ENCODE results near the gene USP49.
A peak's percentile ranks its signal among the peaks of the same experiment; 100 is the strongest.

USP49 gene

DNA sequence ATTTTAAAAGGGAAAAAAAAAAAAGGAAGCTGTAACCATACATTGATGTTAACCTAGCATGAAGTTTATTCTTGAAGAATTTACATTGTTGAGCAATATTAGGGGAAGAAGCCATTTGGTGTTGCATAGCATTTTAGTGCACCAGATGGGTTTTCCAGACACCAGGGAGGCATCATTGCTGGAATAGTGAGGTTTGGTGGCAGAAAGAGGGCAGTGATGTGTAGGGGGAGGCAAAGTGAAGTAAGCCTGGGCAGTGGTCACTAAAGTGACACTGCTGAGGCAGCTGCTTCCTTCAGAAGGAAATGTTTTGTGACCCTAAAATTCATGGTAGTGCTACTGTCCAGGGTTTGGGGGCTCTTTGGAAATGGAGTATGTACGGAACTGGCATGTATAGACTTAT, 105.1 kb downstream of the USP49 start:
- no peak overlapping the region for H3K4me3 ChIP-seq (replicated peaks; ENCODE audit: insufficient read depth, low read length)
- no peaks in the 10 kb centered on the region for H3K27me3 ChIP-seq (ENCODE audit: insufficient read depth, poor library complexity, severe bottlenecking)
- H3K27ac ChIP-seq (replicated peaks): peak overlapping the region; percentile 85
- TF ChIP-seq POLR2AphosphoS5 (IDR thresholded peaks at IDR 0.05; ENCODE audit: low read depth): peak; percentile 48; the same call in 1 of the 2 replicates
- TF ChIP-seq, protein P1, sequence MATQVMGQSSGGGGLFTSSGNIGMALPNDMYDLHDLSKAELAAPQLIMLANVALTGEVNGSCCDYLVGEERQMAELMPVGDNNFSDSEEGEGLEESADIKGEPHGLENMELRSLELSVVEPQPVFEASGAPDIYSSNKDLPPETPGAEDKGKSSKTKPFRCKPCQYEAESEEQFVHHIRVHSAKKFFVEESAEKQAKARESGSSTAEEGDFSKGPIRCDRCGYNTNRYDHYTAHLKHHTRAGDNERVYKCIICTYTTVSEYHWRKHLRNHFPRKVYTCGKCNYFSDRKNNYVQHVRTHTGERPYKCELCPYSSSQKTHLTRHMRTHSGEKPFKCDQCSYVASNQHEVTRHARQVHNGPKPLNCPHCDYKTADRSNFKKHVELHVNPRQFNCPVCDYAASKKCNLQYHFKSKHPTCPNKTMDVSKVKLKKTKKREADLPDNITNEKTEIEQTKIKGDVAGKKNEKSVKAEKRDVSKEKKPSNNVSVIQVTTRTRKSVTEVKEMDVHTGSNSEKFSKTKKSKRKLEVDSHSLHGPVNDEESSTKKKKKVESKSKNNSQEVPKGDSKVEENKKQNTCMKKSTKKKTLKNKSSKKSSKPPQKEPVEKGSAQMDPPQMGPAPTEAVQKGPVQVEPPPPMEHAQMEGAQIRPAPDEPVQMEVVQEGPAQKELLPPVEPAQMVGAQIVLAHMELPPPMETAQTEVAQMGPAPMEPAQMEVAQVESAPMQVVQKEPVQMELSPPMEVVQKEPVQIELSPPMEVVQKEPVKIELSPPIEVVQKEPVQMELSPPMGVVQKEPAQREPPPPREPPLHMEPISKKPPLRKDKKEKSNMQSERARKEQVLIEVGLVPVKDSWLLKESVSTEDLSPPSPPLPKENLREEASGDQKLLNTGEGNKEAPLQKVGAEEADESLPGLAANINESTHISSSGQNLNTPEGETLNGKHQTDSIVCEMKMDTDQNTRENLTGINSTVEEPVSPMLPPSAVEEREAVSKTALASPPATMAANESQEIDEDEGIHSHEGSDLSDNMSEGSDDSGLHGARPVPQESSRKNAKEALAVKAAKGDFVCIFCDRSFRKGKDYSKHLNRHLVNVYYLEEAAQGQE (IDR thresholded peaks at IDR 0.05; ENCODE audit: insufficient replicate concordance, low read depth): no peak
- DNase-seq (ENCODE audit: low read depth in 1 of 2, low spot score in 1 of 2): peak; percentile 49 to 76

DNA sequence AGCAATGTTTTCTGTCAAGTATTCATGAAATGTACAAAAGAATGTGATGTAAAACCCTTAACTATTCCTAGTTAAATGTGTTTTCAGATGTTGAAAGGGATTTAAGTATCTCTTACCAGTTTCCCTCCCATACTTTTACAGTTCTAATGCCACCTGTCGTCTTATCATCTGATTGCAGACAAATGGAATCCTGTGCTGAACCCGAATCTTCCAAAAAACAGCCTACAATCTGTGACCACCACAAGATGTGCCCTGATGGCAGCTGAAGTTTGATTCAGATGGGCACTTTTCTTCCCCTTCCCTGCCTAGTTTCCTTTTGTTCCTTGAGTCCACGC, 105.8 kb downstream of the USP49 start:
- Histone ChIP-seq H3K4me3 (replicated peaks; ENCODE audit: insufficient read depth, low read length) (no peak overlapping the region; the same call in 1 of the 2 replicates), H3K27me3 (ENCODE audit: insufficient read depth, poor library complexity, severe bottlenecking) (no peaks in the 10 kb centered on the region), H3K27ac (replicated peaks) (peak overlapping the region; percentile 85)
- no peak for DNase-seq (ENCODE audit: low read depth in 1 of 2, low spot score in 1 of 2)
- TF ChIP-seq GABPA (IDR thresholded peaks at IDR 0.05; ENCODE audit: low read depth) (no peak), POLR2AphosphoS5 (IDR thresholded peaks at IDR 0.05; ENCODE audit: low read depth) (no peak), SPI1 (IDR thresholded peaks at IDR 0.05; ENCODE audit: borderline replicate concordance, low read depth) (no peak)
- TF ChIP-seq, protein P2, sequence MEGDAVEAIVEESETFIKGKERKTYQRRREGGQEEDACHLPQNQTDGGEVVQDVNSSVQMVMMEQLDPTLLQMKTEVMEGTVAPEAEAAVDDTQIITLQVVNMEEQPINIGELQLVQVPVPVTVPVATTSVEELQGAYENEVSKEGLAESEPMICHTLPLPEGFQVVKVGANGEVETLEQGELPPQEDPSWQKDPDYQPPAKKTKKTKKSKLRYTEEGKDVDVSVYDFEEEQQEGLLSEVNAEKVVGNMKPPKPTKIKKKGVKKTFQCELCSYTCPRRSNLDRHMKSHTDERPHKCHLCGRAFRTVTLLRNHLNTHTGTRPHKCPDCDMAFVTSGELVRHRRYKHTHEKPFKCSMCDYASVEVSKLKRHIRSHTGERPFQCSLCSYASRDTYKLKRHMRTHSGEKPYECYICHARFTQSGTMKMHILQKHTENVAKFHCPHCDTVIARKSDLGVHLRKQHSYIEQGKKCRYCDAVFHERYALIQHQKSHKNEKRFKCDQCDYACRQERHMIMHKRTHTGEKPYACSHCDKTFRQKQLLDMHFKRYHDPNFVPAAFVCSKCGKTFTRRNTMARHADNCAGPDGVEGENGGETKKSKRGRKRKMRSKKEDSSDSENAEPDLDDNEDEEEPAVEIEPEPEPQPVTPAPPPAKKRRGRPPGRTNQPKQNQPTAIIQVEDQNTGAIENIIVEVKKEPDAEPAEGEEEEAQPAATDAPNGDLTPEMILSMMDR (IDR thresholded peaks at IDR 0.05; ENCODE audit: insufficient read depth, low read length): no peak
- TF ChIP-seq, protein P1 (IDR thresholded peaks at IDR 0.05; ENCODE audit: insufficient replicate concordance, low read depth): no peak

DNA sequence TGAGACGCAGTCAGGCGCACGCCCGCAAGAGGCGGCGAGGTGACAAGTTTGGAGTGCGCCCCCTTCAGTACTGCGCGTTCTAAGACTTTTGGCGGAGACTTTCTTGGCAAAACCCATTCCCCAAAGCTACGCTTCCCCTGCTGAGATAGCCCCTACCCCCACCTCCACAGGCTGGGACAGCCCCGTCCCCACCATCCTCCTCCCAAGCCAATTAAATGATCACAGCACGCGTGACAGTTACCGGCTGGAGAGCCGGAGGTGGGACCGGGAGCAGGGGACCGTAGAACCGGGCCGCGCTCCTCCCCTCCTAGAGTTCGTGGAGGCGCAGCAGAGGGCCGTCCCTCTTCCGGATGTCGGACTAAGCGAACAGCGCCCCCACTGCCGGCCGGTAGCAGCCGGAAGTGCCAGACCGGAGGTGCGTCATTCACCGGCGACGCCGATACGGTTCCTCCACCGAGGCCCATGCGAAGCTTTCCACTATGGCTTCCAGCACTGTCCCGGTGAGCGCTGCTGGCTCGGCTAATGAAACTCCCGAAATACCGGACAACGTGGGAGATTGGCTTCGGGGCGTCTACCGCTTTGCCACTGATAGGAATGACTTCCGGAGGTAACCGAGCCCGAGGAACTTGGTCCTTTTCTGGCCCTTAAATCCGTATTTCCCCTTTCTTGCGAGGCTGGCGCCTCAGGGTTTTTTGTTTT, 107.8 kb downstream of the USP49 start, which contains the start of gene TOMM6:
Gene TOMM6 (plus strand): TSS at position 476 of the 699 bp plus-strand sequence. CDS start 4 bp downstream, at position 480.
- peak within 1 kb of the TSS; percentile 85 for H3K27ac ChIP-seq (replicated peaks)
- H3K27me3 ChIP-seq (ENCODE audit: insufficient read depth, poor library complexity, severe bottlenecking): no peaks in the 10 kb centered on the region
- peak; percentile 92 to 95 for DNase-seq (ENCODE audit: low read depth in 1 of 2, low spot score in 1 of 2)
- TF ChIP-seq, protein P1 (IDR thresholded peaks at IDR 0.05; ENCODE audit: insufficient replicate concordance, low read depth): peak; percentile 64
- TF ChIP-seq, protein P2 (IDR thresholded peaks at IDR 0.05; ENCODE audit: insufficient read depth, low read length): peak; percentile 78
- TF ChIP-seq SPI1 (IDR thresholded peaks at IDR 0.05; ENCODE audit: borderline replicate concordance, low read depth) (peak; percentile 29; the same call in 1 of the 2 replicates), POLR2AphosphoS5 (IDR thresholded peaks at IDR 0.05; ENCODE audit: low read depth) (peak; percentile 94), GABPA (IDR thresholded peaks at IDR 0.05; ENCODE audit: low read depth) (peak; percentile 95)
- H3K4me3 ChIP-seq (replicated peaks; ENCODE audit: insufficient read depth, low read length): peak within 1 kb of the TSS; percentile 53
